Panc1 (cell line): ENCODE results near the gene S1PR2. TPM values are rescaled to one million over a fixed set of nuclear protein-coding genes. Genes with fewer than 3 reads are reported as not detected.

Source experiments
- ATAC-seq: fragments of 200-7000 bp; cut with Tn5 transposase; 2 replicates; pipeline ENCODE4 v1.9.1; 2020; ENCODE audit warnings: mild to moderate bottlenecking, moderate library complexity
- BruUV-seq: library from RNA; stranded (reverse); fragments of 400-500 nt; replicated peaks from 2 replicates; lab custom pipeline; 2021; lab: Mats Ljungman, UMichigan
- CTCF ChIA-PET: fragments of 300-600 bp; sonication (Branson Sonifier 250); formaldehyde crosslinking; loops from one replicate; lab custom pipeline; 2022; ENCODE audit warnings: antibody characterized with exemption; lab: Charles Lee
- POLR2A ChIA-PET: fragments of 300-600 bp; sonication (Branson Sonifier 250); formaldehyde crosslinking; loops from one replicate; lab custom pipeline; 2022; ENCODE audit warnings: antibody characterized with exemption; lab: Charles Lee
- DNase-seq: peaks from one replicate; pipeline ENCODE4 v3.0.0-alpha.2; 2010; ENCODE audit warnings: low read depth, low spot score
- H3K27ac ChIP-seq: 2 replicates; pipeline ENCODE4 v1.5.1; 2011; ENCODE audit warnings: mild to moderate bottlenecking, low read length, inconsistent platforms
- H3K27me3 ChIP-seq: fragments of 200-500 bp; sonication (Bioruptor generic); 2 replicates; pipeline ENCODE4 v1.6.0; 2014; ENCODE audit warnings: low read length, inconsistent platforms; ENCODE audit not compliant: control insufficient read depth, insufficient read depth
- H3K36me3 ChIP-seq: fragments of 200-500 bp; sonication (Bioruptor generic); 2 replicates; pipeline ENCODE4 v1.5.1; 2014; ENCODE audit warnings: inconsistent platforms, mild to moderate bottlenecking, low read length, moderate library complexity; ENCODE audit not compliant: control insufficient read depth, insufficient read depth
- H3K4me1 ChIP-seq: 2 replicates; pipeline ENCODE4 v1.5.1; 2011; ENCODE audit warnings: inconsistent platforms, mild to moderate bottlenecking, low read length, moderate library complexity; ENCODE audit not compliant: control insufficient read depth, insufficient read depth
- H3K4me3 ChIP-seq, 2 experiments: 2 replicates each; pipeline ENCODE4 v1.5.1; 2011 to 2012; ENCODE audit warnings: low read depth in 2 of 2, low read length in 2 of 2, mild to moderate bottlenecking in 2 of 2, inconsistent platforms in 1 of 2, moderate library complexity in 1 of 2
- H3K9me3 ChIP-seq: fragments of 200-500 bp; sonication (Bioruptor generic); 2 replicates; pipeline ENCODE4 v1.5.1; 2014; ENCODE audit warnings: low read depth, mild to moderate bottlenecking, inconsistent platforms, low read length, moderate library complexity; ENCODE audit not compliant: control insufficient read depth, insufficient read depth
- CTCF ChIP-seq: fragments of 450-650 bp; IDR thresholded peaks from 2 replicates; pipeline ENCODE4 v1.5.1; 2017; ENCODE audit warnings: mild to moderate bottlenecking
- POLR2AphosphoS5 ChIP-seq: IDR thresholded peaks from 2 replicates; pipeline ENCODE4 v1.6.1; 2012; ENCODE audit warnings: mild to moderate bottlenecking, low read depth, low read length, moderate library complexity
- REST ChIP-seq, 2 experiments: IDR thresholded peaks; 2 replicates each; pipeline ENCODE4 v1.6.1; 2011 to 2012; ENCODE audit warnings: low read depth in 2 of 2, control low read depth in 1 of 2, low read length in 1 of 2, mild to moderate bottlenecking in 1 of 2, moderate library complexity in 1 of 2; ENCODE audit not compliant: insufficient read depth in 1 of 2
- SIN3A ChIP-seq: IDR thresholded peaks from 2 replicates; pipeline ENCODE4 v1.6.1; 2012; ENCODE audit warnings: low read depth, mild to moderate bottlenecking, low read length, moderate library complexity, borderline replicate concordance; ENCODE audit not compliant: insufficient read depth
- TCF7L2 ChIP-seq: IDR thresholded peaks from 2 replicates; pipeline ENCODE4 v1.6.1; 2011; ENCODE audit warnings: mild to moderate bottlenecking, low read depth, low read length, inconsistent platforms
- in situ Hi-C: cut with HindIII; loops from 2 replicates; pipeline ENCODE4 v1.10.0; 2016; ENCODE audit warnings: low sequenced_read_pairs, low pct_unique_long_range_greater_than_20kb
- intact Hi-C: fragments of 100-400 bp; cut with micrococcal nuclease; formaldehyde crosslinking; loops from one replicate; pipeline ENCODE4 v1.10.0; 2022; ENCODE audit not compliant: unreplicated experiment
- total RNA-seq: library from RNA; stranded (reverse); gene quantifications from one replicate; pipeline ENCODE4 v1.2.1, GENCODE V29; 2021; ENCODE audit not compliant: unreplicated experiment

The S1PR2 gene
- total RNA-seq, 1 experiment from 2014 or later: 2.9 TPM

- Histone ChIP-seq H3K9me3 (no peaks in the 10 kb centered on the region), H3K4me3 (peak overlapping the region; percentile 69; a peak in 3 of 4 replicates), H3K27me3 (no peaks in the 10 kb centered on the region), H3K27ac (no peak overlapping the region), H3K4me1 (no peaks in the 10 kb centered on the region), H3K36me3 (no peaks in the 10 kb centered on the region)
- in situ Hi-C loops: no loop called here
- ChIA-PET CTCF (interaction anchor here (0.5 to 0.8 kb wide), 2 partner anchors 79 to 246 kb away, joined by 5 to 9 read pairs; no protein-coding TSS in a partner anchor), POLR2A (no interaction called here)
- no TSS peak for BruUV-seq
- intact Hi-C loops: no loop called here
- no peak for DNase-seq
- no peak for ATAC-seq
- TF ChIP-seq SIN3A (no peak), CTCF (no peak), TCF7L2 (no peak)
Observed at GRCh38 chr19:10231612-10232228, 589 bp upstream of the S1PR2 start.

DNA sequence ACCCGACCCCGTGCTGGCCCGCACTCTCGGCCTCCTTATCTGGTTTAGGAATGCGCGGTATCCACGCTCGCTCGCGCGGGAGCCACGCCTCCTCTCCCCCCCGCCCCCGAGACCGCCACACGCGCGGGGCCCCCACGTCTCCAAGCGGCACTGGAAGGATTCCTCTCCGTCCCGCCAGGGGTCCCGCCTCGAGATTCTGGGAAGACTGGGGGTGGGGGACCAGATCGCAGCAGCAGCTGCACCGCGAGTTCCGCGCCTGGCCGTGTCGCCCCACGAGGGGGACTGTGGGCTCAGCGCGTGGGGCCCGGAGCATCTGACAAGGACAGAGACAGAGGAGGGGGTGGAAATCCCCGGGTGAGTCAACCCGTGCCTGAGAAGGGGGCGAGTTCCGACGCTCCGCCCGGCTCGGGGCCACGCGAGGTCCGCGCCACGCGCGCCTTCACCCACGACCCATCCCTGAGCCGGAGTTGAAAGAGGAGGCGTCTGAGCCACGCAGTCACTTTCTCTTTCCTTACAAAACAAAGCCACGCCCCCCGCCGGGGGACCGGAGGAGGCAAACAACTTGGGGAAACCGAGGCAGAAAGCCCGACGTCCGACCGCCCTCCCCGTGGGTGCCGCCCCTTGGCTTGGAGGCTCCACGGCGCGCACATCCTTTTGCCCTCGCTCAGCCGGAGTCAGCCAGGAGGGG is 814 bp downstream of the S1PR2 start:
- in situ Hi-C loops: no loop called here
- Histone ChIP-seq H3K9me3 (no peaks in the 10 kb centered on the region), H3K4me3 (peak overlapping the region; percentile 69), H3K4me1 (no peaks in the 10 kb centered on the region), H3K27ac (no peak overlapping the region), H3K36me3 (no peaks in the 10 kb centered on the region), H3K27me3 (no peaks in the 10 kb centered on the region)
- intact Hi-C loops: no loop called here
- CTCF ChIA-PET: no interaction called here
- no peak for TF ChIP-seq REST (IDR thresholded peaks at IDR 0.05; ENCODE audit: insufficient read depth in 1 of 2, low read depth in 2 of 2, low read length in 1 of 2)
- TF ChIP-seq TCF7L2: no peak
- no peak for TF ChIP-seq CTCF
- TF ChIP-seq POLR2AphosphoS5: no peak
- no peak for TF ChIP-seq SIN3A
- POLR2A ChIA-PET: no interaction called here
- BruUV-seq: no TSS peak
- DNase-seq (no peak), ATAC-seq (no peak)
